ENCODE results near the gene SEC22B.
"Not testable (repeated sequence)": the region's sequence is repeated elsewhere in the genome, so short reads cannot be mapped to it uniquely, and the experiment has no call there.

Gene SEC22B

DNA sequence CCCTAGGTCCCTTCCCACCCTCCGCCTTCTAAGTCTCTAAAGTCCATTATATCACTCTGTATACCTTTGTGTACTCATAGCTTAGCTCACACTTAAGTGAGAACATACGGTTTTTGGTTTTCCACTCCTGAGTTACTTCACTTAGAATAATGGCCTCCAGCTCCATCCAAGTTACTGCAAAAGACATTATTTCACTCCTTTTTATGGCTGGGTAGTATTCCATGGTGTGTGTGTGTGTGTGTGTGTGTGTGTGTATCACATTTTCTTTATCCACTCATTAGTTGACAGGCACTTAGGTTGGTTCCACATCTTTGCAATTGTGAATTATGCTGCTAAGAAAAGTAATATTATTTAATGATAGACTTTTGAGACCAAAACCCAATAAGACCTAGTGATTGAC lies 1.7 kb upstream of the SEC22B start:
- not testable (repeated sequence) for H3K9me3 ChIP-seq (ENCODE audit: control insufficient read depth, low read depth, low read length)

DNA sequence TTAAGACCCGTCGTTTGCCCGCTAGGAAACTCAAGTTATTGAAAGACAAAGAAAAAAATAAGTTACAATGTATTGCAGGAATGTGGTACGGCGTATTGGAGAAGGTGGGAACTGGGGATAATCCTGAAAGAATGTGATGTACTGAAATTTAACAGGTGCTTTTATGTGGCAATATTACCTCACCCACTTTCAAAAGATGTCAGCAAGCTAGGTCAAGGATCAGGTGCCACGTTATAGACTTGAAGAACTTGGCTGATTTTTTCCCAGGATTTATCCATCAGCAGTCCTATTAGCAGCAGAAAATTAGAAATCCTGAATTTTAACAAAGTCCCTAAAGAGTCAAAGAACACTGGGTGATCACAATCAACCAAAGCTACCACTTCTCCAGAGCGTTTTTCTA lies 632 bp downstream of the SEC22B start:
- H3K9me3 ChIP-seq (ENCODE audit: control insufficient read depth, low read depth, low read length); H3K36me3 ChIP-seq (ENCODE audit: control insufficient read depth, low read depth, low read length); H3K4me1 ChIP-seq (ENCODE audit: control insufficient read depth, low read depth, low read length); H3K27me3 ChIP-seq (ENCODE audit: control insufficient read depth, insufficient read depth, low read length): not testable (repeated sequence)
- Histone ChIP-seq H3K27ac (ENCODE audit: low read length) (peak overlapping the region; percentile 61), H3K9ac (ENCODE audit: low read length) (peak overlapping the region; percentile 84), H3K4me3 (ENCODE audit: low read length) (peak overlapping the region; percentile 82)

More for the DNA sequence above, 1.7 kb upstream of the SEC22B start:
- not testable (repeated sequence) for H3K9ac ChIP-seq (ENCODE audit: low read length); H3K27me3 ChIP-seq (ENCODE audit: control insufficient read depth, insufficient read depth, low read length); H3K4me1 ChIP-seq (ENCODE audit: control insufficient read depth, low read depth, low read length); H3K27ac ChIP-seq (ENCODE audit: low read length); H3K4me3 ChIP-seq (ENCODE audit: low read length); H3K36me3 ChIP-seq (ENCODE audit: control insufficient read depth, low read depth, low read length)

DNA sequence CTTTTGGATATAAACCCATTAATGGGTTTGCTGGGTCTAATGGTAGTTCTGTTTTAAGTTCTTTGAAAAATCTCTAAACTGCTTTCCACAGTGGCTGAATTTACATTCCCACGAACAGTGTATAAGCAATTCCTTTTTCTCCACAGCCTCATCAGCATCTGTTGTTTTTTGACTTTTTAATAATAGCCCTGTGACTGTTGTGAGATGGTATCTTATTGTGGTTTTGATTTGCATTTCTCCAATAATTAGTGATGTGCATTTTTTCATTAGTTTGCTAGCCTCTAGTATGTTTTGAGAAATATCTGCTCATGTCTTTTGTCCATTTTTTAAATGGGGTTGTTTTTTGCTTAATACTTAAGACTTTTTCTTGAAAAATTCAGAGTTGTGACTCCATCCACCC lies 11.6 kb downstream of the SEC22B start:
- H3K27me3 ChIP-seq (ENCODE audit: control insufficient read depth, insufficient read depth, low read length); H3K9ac ChIP-seq (ENCODE audit: low read length); H3K27ac ChIP-seq (ENCODE audit: low read length); H3K36me3 ChIP-seq (ENCODE audit: control insufficient read depth, low read depth, low read length); H3K9me3 ChIP-seq (ENCODE audit: control insufficient read depth, low read depth, low read length); H3K4me3 ChIP-seq (ENCODE audit: low read length); H3K4me1 ChIP-seq (ENCODE audit: control insufficient read depth, low read depth, low read length): not testable (repeated sequence)

DNA sequence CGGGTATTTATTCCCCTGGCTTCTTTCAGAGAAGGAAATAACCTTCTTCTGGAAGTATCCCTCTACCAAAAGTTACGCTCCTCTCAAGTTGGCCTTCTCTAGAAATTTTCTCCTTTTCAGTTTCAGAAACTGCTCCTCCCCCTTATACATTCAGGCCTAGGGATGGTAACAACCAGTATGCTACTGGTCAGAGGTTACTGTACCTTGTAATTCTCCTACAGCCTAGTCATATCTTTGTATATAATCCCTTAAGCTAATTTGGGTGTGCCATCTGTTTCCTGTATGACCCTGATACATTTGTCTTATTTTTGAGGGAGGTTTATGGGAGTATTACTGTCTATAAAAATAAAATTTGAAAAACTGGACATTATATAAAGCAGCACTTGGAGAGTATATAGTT lies 14.3 kb downstream of the SEC22B start:
- not testable (repeated sequence) for H3K27ac ChIP-seq (ENCODE audit: low read length); H3K4me1 ChIP-seq (ENCODE audit: control insufficient read depth, low read depth, low read length); H3K27me3 ChIP-seq (ENCODE audit: control insufficient read depth, insufficient read depth, low read length); H3K4me3 ChIP-seq (ENCODE audit: low read length); H3K36me3 ChIP-seq (ENCODE audit: control insufficient read depth, low read depth, low read length); H3K9me3 ChIP-seq (ENCODE audit: control insufficient read depth, low read depth, low read length); H3K9ac ChIP-seq (ENCODE audit: low read length)

DNA sequence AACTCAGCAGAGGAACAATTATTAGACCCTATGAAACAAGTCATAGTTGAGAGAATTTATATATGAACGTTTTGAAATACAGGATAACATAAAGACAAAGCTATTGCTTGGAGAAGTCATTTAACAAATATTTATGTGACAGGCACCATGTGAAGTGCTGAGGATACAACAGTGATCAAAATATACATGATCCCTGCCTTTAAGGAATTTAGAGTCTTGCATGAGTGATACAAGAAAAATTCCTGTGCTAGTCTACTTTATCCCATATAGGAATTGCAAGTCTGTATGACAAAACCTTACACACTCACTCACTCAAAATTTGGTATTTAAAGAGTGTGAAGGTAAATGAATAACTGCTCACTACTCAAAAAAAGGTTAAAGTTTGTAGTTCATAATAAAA lies 17.8 kb downstream of the SEC22B start:
- H3K27me3 ChIP-seq (ENCODE audit: control insufficient read depth, insufficient read depth, low read length); H3K4me3 ChIP-seq (ENCODE audit: low read length); H3K9ac ChIP-seq (ENCODE audit: low read length); H3K36me3 ChIP-seq (ENCODE audit: control insufficient read depth, low read depth, low read length); H3K4me1 ChIP-seq (ENCODE audit: control insufficient read depth, low read depth, low read length); H3K9me3 ChIP-seq (ENCODE audit: control insufficient read depth, low read depth, low read length); H3K27ac ChIP-seq (ENCODE audit: low read length): not testable (repeated sequence)

DNA sequence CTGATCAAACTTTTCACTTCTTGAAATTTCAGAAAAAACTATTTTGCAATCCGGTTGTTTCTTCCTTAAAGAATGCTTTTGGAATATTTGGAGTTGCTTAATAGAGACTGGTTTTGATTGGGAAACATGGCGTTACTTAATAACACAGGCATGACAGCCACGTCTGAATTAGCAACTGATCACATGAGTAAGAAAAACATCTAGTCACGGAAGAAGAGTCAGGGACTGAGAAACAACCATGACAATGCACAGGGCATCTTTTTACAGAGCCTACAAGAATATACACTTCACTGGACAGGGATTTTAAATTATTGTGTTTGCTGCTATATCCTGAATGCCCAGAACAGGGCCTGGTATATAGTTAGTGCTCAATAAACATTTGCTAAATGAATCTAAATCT lies 18.2 kb downstream of the SEC22B start:
- H3K4me1 ChIP-seq (ENCODE audit: control insufficient read depth, low read depth, low read length); H3K36me3 ChIP-seq (ENCODE audit: control insufficient read depth, low read depth, low read length); H3K9me3 ChIP-seq (ENCODE audit: control insufficient read depth, low read depth, low read length); H3K9ac ChIP-seq (ENCODE audit: low read length); H3K4me3 ChIP-seq (ENCODE audit: low read length); H3K27ac ChIP-seq (ENCODE audit: low read length); H3K27me3 ChIP-seq (ENCODE audit: control insufficient read depth, insufficient read depth, low read length): not testable (repeated sequence)

DNA sequence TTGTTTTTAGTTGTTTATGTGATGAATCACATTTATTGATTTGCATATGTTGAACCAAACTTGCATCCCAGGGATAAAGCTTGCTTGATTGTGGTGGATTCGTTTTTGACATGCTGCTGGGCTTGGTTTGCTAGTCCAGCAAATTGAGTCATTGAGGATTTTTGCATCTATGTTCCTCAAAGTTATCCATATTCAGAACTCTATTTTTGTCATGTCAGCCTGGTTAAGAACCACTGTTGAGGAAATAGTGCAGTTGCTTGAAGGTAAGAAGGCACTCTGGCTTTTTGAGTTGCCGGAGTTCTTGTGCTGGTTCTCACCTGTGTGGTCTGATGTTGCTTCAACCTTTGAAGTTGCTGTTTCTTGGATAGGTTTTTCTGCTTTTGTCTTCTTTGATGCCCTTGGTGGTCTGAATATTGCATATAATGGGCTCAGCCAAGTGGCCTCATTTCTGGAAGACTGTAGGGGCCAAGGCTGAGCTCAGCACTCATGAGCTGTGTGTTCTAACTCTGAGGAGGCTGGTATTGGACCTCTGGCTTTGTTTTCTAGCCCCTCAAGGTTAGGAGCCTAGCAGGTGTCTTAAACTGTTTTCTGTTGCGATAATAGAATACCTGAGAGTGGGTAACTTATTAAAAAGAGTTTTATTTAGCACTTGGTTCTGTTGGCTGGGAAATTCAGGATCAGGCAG lies 26.0 kb downstream of the SEC22B start:
- not testable (repeated sequence) for H3K27ac ChIP-seq (ENCODE audit: low read length); H3K9ac ChIP-seq (ENCODE audit: low read length); H3K27me3 ChIP-seq (ENCODE audit: control insufficient read depth, insufficient read depth, low read length); H3K4me3 ChIP-seq (ENCODE audit: low read length); H3K9me3 ChIP-seq (ENCODE audit: control insufficient read depth, low read depth, low read length); H3K36me3 ChIP-seq (ENCODE audit: control insufficient read depth, low read depth, low read length); H3K4me1 ChIP-seq (ENCODE audit: control insufficient read depth, low read depth, low read length)

DNA sequence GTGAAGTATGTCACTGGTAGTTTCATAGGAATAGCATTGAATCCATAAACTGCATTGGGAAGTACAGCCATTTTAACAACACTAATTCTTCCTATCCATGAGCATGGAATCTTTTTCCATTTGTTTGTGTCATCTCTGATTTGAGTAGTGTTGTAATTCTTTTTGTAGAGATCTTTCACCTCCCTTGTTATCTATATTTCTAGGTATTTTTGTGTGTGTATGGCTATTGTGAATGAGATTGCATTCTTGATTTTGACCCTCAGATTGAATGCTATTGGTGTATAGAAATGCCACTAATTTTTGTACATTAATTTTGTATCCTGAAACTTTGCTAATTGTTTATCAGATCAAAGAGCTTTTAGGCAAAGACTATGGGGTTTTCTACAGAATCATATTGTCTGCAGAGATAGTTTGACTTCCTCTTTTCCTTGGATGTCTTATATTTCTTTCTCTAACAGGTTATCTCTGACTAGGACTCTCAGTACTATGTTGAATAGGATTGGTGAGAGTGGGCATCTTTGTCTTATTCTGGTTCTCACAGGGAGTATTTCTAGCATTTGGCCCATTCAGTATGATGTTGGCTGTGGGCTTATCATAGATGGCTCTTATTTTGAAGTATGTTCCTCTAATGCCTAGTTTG lies 26.8 kb downstream of the SEC22B start:
- H3K4me3 ChIP-seq (ENCODE audit: low read length); H3K9me3 ChIP-seq (ENCODE audit: control insufficient read depth, low read depth, low read length); H3K36me3 ChIP-seq (ENCODE audit: control insufficient read depth, low read depth, low read length); H3K27ac ChIP-seq (ENCODE audit: low read length); H3K27me3 ChIP-seq (ENCODE audit: control insufficient read depth, insufficient read depth, low read length); H3K4me1 ChIP-seq (ENCODE audit: control insufficient read depth, low read depth, low read length); H3K9ac ChIP-seq (ENCODE audit: low read length): not testable (repeated sequence)

DNA sequence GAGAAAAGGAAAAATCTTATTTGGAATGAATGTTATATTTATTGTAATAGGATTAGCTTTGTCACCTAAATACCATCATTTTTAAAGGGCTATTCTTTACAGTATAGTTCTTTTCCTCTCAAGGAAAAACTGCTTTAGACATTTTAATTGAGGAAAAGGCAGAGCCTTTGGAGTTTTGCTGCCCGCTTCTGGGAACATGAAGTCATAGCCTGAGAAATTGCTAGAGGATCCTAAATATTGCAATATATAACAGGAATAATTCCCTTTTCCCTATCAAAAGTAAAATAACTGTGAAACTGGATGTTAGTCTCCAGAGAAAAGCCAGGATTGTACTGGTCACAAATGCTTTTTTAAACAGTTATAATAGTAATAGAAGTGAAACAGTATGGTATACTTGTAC lies 30.5 kb downstream of the SEC22B start:
- not testable (repeated sequence) for H3K4me1 ChIP-seq (ENCODE audit: control insufficient read depth, low read depth, low read length); H3K27me3 ChIP-seq (ENCODE audit: control insufficient read depth, insufficient read depth, low read length); H3K4me3 ChIP-seq (ENCODE audit: low read length); H3K27ac ChIP-seq (ENCODE audit: low read length); H3K9ac ChIP-seq (ENCODE audit: low read length); H3K36me3 ChIP-seq (ENCODE audit: control insufficient read depth, low read depth, low read length); H3K9me3 ChIP-seq (ENCODE audit: control insufficient read depth, low read depth, low read length)

DNA sequence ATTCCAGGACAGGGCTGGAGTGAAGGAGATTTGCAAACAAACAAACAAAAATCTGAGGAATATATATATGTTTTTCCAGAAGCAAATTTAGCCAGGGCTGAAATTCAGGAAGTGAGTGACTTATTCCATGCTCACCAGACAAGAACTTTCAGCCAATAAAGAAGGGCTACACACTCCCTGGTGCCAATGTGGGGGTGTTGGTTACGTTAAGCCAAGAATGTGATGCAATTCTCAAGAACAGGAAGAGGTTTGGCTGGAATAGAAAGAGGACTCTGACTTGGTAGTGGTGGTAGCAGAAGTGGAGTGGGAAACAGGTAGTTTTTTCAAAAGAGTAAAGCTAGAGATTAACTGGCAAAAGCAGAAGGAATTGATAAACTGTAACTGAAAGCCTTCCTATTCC lies 31.7 kb downstream of the SEC22B start:
- not testable (repeated sequence) for H3K4me3 ChIP-seq (ENCODE audit: low read length); H3K27me3 ChIP-seq (ENCODE audit: control insufficient read depth, insufficient read depth, low read length); H3K27ac ChIP-seq (ENCODE audit: low read length); H3K36me3 ChIP-seq (ENCODE audit: control insufficient read depth, low read depth, low read length); H3K9me3 ChIP-seq (ENCODE audit: control insufficient read depth, low read depth, low read length); H3K4me1 ChIP-seq (ENCODE audit: control insufficient read depth, low read depth, low read length); H3K9ac ChIP-seq (ENCODE audit: low read length)

DNA sequence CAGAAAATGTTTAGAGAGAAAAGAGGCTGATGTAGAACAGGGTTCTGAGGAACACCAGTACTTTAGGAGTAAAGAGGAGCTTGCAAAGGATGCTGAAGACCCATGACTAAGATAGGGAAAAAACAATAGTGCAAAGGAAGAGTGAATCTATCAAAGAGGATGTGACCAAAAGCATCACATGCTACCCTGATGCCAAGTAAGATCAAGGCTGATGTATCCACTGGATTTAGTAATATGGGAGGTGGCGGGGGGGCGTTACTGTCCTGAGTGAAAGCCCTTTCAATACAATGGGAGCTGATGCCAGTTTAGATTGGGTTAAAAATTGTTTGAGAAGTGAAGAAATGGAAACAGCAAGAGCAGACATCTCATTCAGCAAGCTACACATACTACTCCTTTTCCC lies 32.2 kb downstream of the SEC22B start:
- H3K27ac ChIP-seq (ENCODE audit: low read length); H3K27me3 ChIP-seq (ENCODE audit: control insufficient read depth, insufficient read depth, low read length); H3K4me1 ChIP-seq (ENCODE audit: control insufficient read depth, low read depth, low read length); H3K36me3 ChIP-seq (ENCODE audit: control insufficient read depth, low read depth, low read length); H3K9me3 ChIP-seq (ENCODE audit: control insufficient read depth, low read depth, low read length); H3K4me3 ChIP-seq (ENCODE audit: low read length); H3K9ac ChIP-seq (ENCODE audit: low read length): not testable (repeated sequence)

DNA sequence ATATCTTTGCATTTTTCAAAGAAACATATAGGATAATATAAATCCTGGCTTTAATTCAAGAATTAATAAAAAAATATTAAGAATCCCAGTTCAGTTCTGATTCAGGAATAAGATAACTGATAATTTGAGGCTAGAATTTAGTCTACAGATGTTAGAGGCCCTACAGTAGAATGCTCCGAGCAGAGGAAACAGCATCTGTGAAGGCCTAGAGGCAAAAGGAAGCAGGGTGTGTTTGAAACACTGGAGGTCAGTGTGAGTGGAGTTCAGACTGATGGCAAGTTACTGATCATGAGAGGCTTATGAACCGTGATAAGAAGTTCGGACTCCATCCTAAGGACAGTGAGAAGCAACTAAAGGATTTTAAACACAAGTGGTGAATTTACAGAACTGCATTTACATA lies 33.0 kb downstream of the SEC22B start:
- not testable (repeated sequence) for H3K27ac ChIP-seq (ENCODE audit: low read length); H3K36me3 ChIP-seq (ENCODE audit: control insufficient read depth, low read depth, low read length)

More for the DNA sequence above, 33.0 kb downstream of the SEC22B start:
- not testable (repeated sequence) for H3K9me3 ChIP-seq (ENCODE audit: control insufficient read depth, low read depth, low read length); H3K27me3 ChIP-seq (ENCODE audit: control insufficient read depth, insufficient read depth, low read length); H3K4me1 ChIP-seq (ENCODE audit: control insufficient read depth, low read depth, low read length); H3K9ac ChIP-seq (ENCODE audit: low read length); H3K4me3 ChIP-seq (ENCODE audit: low read length)
